HepG2 (cell line): ENCODE measurements around the gene AGXT. TPM values are rescaled to one million over a fixed set of nuclear protein-coding genes. Genes with fewer than 3 reads are reported as not detected.

Experiments used
- ATF5 ChIP-seq: sonication (generic); formaldehyde crosslinking; IDR thresholded peaks from 2 replicates; pipeline ENCODE4 v1.4.0; 2020; ENCODE audit warnings: mild to moderate bottlenecking, low read depth, missing genetic modification reagents
- GLMP ChIP-seq: sonication (generic); formaldehyde crosslinking; IDR thresholded peaks from 2 replicates; pipeline ENCODE4 v1.9.0; 2021; ENCODE audit warnings: missing genetic modification reagents, mild to moderate bottlenecking, borderline replicate concordance
- MNT ChIP-seq: fragments of 450-650 bp; IDR thresholded peaks from 2 replicates; pipeline ENCODE4 v1.6.1; 2016
- NR2F2 ChIP-seq: IDR thresholded peaks from 2 replicates; pipeline ENCODE4 v1.6.1; 2012; ENCODE audit warnings: low read depth, inconsistent platforms, borderline replicate concordance
- POLR2G ChIP-seq: fragments of 200-400 bp; formaldehyde crosslinking; IDR thresholded peaks from 2 replicates; pipeline ENCODE4 v1.6.1; 2018; ENCODE audit warnings: mild to moderate bottlenecking, low read depth, low read length, moderate library complexity
- RBM39 ChIP-seq: fragments of 200-400 bp; formaldehyde crosslinking; IDR thresholded peaks from one replicate; pipeline ENCODE4 v1.6.1; 2018; ENCODE audit warnings: antibody characterized with exemption, mild to moderate bottlenecking, low read depth, low read length; ENCODE audit not compliant: poor library complexity, severe bottlenecking
- SIX4 ChIP-seq: sonication (generic); formaldehyde crosslinking; IDR thresholded peaks from 2 replicates; pipeline ENCODE4 v1.4.0; 2020; ENCODE audit warnings: missing genetic modification reagents
- SOX6 ChIP-seq, 2 experiments: fragments of 450-650 bp in 1 of 2; sonication (generic) in 1 of 2; formaldehyde crosslinking in 1 of 2; IDR thresholded peaks; 2 replicates each; pipeline versions ENCODE4 v1.4.0 to v1.6.1; 2017 to 2020; ENCODE audit warnings: antibody characterized with exemption in 1 of 2, mild to moderate bottlenecking in 1 of 2, missing genetic modification reagents in 1 of 2
- TARDBP ChIP-seq: sonication (generic); formaldehyde crosslinking; IDR thresholded peaks from 2 replicates; pipeline ENCODE4 v1.8.0; 2022; ENCODE audit warnings: mild to moderate bottlenecking, missing genetic modification reagents
- TCF7 ChIP-seq: sonication (generic); IDR thresholded peaks from 2 replicates; pipeline ENCODE4 v1.6.1; 2016; ENCODE audit warnings: antibody characterized with exemption, low read depth
- ZBED4 ChIP-seq: sonication (generic); formaldehyde crosslinking; IDR thresholded peaks from 2 replicates; pipeline ENCODE4 v1.4.0; 2020; ENCODE audit warnings: missing genetic modification reagents, borderline replicate concordance
- ZBTB8A ChIP-seq: sonication (generic); formaldehyde crosslinking; IDR thresholded peaks from 2 replicates; pipeline ENCODE4 v1.4.0; 2020; ENCODE audit warnings: mild to moderate bottlenecking, low read depth, missing genetic modification reagents, borderline replicate concordance
- ZFP36L2 ChIP-seq: sonication (generic); formaldehyde crosslinking; IDR thresholded peaks from 2 replicates; pipeline ENCODE4 v1.4.0; 2020; ENCODE audit warnings: missing genetic modification reagents
- ZFP41 ChIP-seq: sonication (generic); formaldehyde crosslinking; IDR thresholded peaks from 2 replicates; pipeline ENCODE4 v1.4.0; 2020; ENCODE audit warnings: mild to moderate bottlenecking, missing genetic modification reagents, borderline replicate concordance
- ZNF670 ChIP-seq: sonication (generic); formaldehyde crosslinking; IDR thresholded peaks from 2 replicates; pipeline ENCODE4 v1.8.0; 2022; ENCODE audit warnings: mild to moderate bottlenecking, missing genetic modification reagents, borderline replicate concordance
- ZNF879 ChIP-seq: sonication (generic); formaldehyde crosslinking; IDR thresholded peaks from 2 replicates; pipeline ENCODE4 v1.8.1; 2023; ENCODE audit warnings: missing genetic modification reagents
- polyA plus RNA-seq, 8 experiments: library from polyadenylated mRNA; depleted of rRNA in 3 of 8; stranded (reverse) in 7 of 8; unstranded in 1 of 8; fragments of >200 nt; fragmentation: Illumina TruSeq in 4 of 8; extraction: Trizol in 4 of 8; gene quantifications; 2 replicates each; pipeline versions ENCODE4 v1.2.1 to v1.2.3, GENCODE V29; 2011 to 2016; ENCODE audit warnings: low read depth in 4 of 8, missing spikeins in 1 of 8, mixed read lengths in 1 of 8; ENCODE audit not compliant: insufficient read depth in 1 of 8
- total RNA-seq, 5 experiments: library from RNA; depleted of rRNA; stranded (reverse); fragments of >200 nt; fragmentation: Illumina TruSeq; extraction: Trizol; gene quantifications; 2 replicates each; pipeline ENCODE4 v1.2.3, GENCODE V29; 2016; ENCODE audit warnings: low read depth in 1 of 5

Gene AGXT
- total and polyA plus RNA-seq, 2 of the 13 experiments (the other 11 are each of a cell fraction or from before 2014, with no cell fraction given) = 41.9 to 96.1 TPM

GRCh38 chr2:240873805-240874714 is 5.4 kb downstream of the AGXT start (continued):
- peak; percentile 90 for TF ChIP-seq RBM39
- no peak for TF ChIP-seq MNT
- TF ChIP-seq ZNF670 = peak; percentile 93; the same call in 1 of the 2 replicates
- TF ChIP-seq ZNF879 = peak; percentile 84; the same call in 1 of the 2 replicates
- TF ChIP-seq NR2F2 = no peak
- no peak; the same call in 1 of the 2 replicates for TF ChIP-seq ZFP36L2
- TF ChIP-seq ZBTB8A = no peak; the same call in 1 of the 2 replicates
- TF ChIP-seq TCF7 = no peak
- TF ChIP-seq GLMP (CRISPR knock-in tag) = no peak
- TF ChIP-seq SIX4 (CRISPR knock-in tag) = peak; percentile 38; the same call in 1 of the 2 replicates
- peak; percentile 98 for TF ChIP-seq TARDBP (CRISPR knock-in tag)
- TF ChIP-seq ATF5 (CRISPR knock-in tag) = no peak
- no peak for TF ChIP-seq SOX6 (IDR thresholded peaks at IDR 0.05)
- peak; percentile 94 for TF ChIP-seq SOX6 (CRISPR knock-in tag; IDR thresholded peaks at IDR 0.05)
- TF ChIP-seq ZBED4 (CRISPR knock-in tag) = peak; percentile 88; the same call in 1 of the 2 replicates
- TF ChIP-seq POLR2G = peak; percentile 89
- peak; percentile 59; the same call in 1 of the 2 replicates for TF ChIP-seq ZFP41
